Measurements from ENCODE around the gene RNF220.

The RNF220 gene

DNA sequence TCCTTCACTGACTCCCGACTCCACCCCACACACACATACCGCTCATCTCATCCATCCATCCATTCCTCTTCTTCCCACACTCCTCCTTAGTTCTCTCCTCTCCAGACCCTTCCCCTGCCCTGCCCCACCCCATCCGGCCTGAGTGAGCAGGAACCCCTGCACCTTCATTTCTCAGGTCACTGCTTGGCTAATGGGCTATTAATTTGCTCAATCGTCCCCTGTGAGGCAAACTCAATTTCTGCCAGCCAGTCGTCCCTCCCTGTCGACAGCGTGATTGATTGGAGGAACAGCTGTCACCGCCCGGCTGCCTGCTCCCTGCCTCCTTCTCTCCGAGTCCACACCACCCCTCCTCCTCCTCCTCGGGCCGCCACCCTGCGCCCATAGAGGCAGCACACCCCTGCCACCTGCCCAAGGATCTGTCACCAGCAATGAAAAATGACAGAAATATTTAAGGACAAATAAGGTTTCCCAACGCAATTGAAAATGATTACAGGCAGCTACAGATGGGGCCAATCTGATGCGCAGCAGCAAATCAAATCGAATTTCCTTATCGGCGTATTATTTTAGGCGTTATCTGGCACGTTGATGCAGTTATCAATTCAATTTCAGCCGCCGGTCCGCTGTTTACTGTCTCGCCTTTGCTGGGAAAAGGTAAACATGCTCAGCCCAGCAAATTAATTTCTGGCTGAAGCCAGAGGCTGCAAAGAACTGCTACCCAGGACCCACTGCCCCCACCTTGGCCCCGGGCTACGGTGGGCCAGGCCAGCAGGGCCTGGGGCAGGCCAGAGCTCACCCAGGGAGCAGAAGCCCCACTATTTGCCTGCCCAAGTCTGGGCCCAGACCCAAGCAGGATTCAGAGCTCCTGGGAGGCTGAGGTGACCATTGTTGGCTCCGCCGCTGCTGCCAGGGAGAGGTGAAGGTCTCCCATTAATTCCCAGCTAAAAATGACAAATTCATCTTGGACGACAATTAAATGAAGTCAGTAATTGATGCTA lies 197.9 kb downstream of the RNF220 start:
- DNase-seq, result no peak
- CTCF ChIA-PET, result interaction anchor here (0.7 to 16.0 kb wide), 4 partner anchors 8 to 234 kb away, joined by 3 to 170 read pairs (median 8); no protein-coding TSS in a partner anchor
- 86% methylated on average over 29 of the region's 29 CpGs for WGBS (ENCODE audit: insufficient coverage)
- peaks cover 6 to 35% (median 21%) of the 10 kb centered on the region in 4 experiments for H3K36me3 ChIP-seq (ENCODE audit: control insufficient read depth in 4 of 4, insufficient read depth in 4 of 4, low read length in 3 of 4)
- peaks cover 0 to 6% (median 1%) of the 10 kb centered on the region in 4 experiments for H3K4me1 ChIP-seq (ENCODE audit: control extremely low read depth in 1 of 4, control insufficient read depth in 4 of 4, insufficient read depth in 4 of 4, low read length in 3 of 4)
- POLR2A ChIA-PET, result no interaction called here
- no peaks in the 10 kb centered on the region for H3K9me3 ChIP-seq (ENCODE audit: control extremely low read depth in 1 of 5, control insufficient read depth in 4 of 5, insufficient read depth in 2 of 5, low read depth in 1 of 5, low read length in 4 of 5)
- no peak overlapping the region for H3K4me3 ChIP-seq (ENCODE audit: control insufficient read depth in 1 of 7, extremely low read depth in 1 of 7, insufficient read depth in 4 of 7, low read depth in 2 of 7, low read length in 6 of 7)
- H3K27ac ChIP-seq (ENCODE audit: insufficient read depth in 1 of 2, low read depth in 1 of 2, low read length in 2 of 2, poor library complexity in 1 of 2, severe bottlenecking in 2 of 2), result peak overlapping the region in 1 of 2 experiments; percentile 32
- H3K27me3 ChIP-seq (replicated peaks in 2 of 5; ENCODE audit: control insufficient read depth in 4 of 5, insufficient read depth in 5 of 5, low read length in 4 of 5), result no peaks in the 10 kb centered on the region

DNA sequence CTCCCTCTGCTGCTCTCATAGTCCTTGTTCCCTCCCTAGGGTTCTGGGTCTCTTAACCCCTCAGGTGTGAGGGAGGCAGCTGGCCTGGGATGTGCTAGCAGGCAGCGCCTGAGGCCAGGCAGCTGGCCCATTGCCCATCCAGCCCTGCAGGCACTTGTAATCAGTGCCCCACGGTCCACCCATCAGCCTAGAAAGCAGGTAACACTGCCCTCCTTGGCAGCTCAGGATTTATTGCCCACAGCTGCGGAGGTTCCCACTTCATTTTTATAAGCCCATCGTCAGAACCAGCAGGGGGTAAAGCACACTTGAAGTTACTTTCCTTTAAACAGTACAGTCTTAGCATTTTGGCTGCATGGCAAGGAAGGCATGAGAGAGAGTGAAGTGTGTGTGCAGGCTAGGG lies 198.7 kb downstream of the RNF220 start:
- H3K4me3 ChIP-seq (ENCODE audit: control insufficient read depth in 1 of 7, extremely low read depth in 1 of 7, insufficient read depth in 4 of 7, low read depth in 2 of 7, low read length in 6 of 7), result no peak overlapping the region
- ChIA-PET POLR2A (no interaction called here), CTCF (interaction anchor here (0.7 to 16.0 kb wide), 3 partner anchors 9 to 235 kb away, joined by 3 to 170 read pairs (median 12); no protein-coding TSS in a partner anchor)
- H3K27me3 ChIP-seq (replicated peaks in 2 of 5; ENCODE audit: control insufficient read depth in 4 of 5, insufficient read depth in 5 of 5, low read length in 4 of 5), result no peaks in the 10 kb centered on the region
- 28% methylated on average over 3 of the region's 4 CpGs for WGBS (ENCODE audit: insufficient coverage)
- peaks cover 4 to 27% (median 16%) of the 10 kb centered on the region in 4 experiments for H3K36me3 ChIP-seq (ENCODE audit: control insufficient read depth in 4 of 4, insufficient read depth in 4 of 4, low read length in 3 of 4)
- peak overlapping the region in 1 of 2 experiments; percentile 32 for H3K27ac ChIP-seq (ENCODE audit: insufficient read depth in 1 of 2, low read depth in 1 of 2, low read length in 2 of 2, poor library complexity in 1 of 2, severe bottlenecking in 2 of 2)
- no peaks in the 10 kb centered on the region for H3K9me3 ChIP-seq (ENCODE audit: control extremely low read depth in 1 of 5, control insufficient read depth in 4 of 5, insufficient read depth in 2 of 5, low read depth in 1 of 5, low read length in 4 of 5)
- peak in 2 of 3 donors; percentile 25 to 40 for DNase-seq
- H3K4me1 ChIP-seq (ENCODE audit: control extremely low read depth in 1 of 4, control insufficient read depth in 4 of 4, insufficient read depth in 4 of 4, low read length in 3 of 4), result peaks cover 0 to 6% (median 1%) of the 10 kb centered on the region in 4 experiments

- ChIA-PET CTCF (interaction anchor here (1.0 to 16.0 kb wide), 3 partner anchors 10 to 224 kb away, joined by 3 to 170 read pairs (median 12); no protein-coding TSS in a partner anchor), POLR2A (no interaction called here)
- no peaks in the 10 kb centered on the region for H3K9me3 ChIP-seq (ENCODE audit: control extremely low read depth in 1 of 5, control insufficient read depth in 4 of 5, insufficient read depth in 2 of 5, low read depth in 1 of 5, low read length in 4 of 5)
- H3K27me3 ChIP-seq (replicated peaks in 2 of 5; ENCODE audit: control insufficient read depth in 4 of 5, insufficient read depth in 5 of 5, low read length in 4 of 5), result no peaks in the 10 kb centered on the region
- DNase-seq, result no peak
- 100% methylated on average over 2 of the region's 3 CpGs for WGBS (ENCODE audit: insufficient coverage)
- H3K36me3 ChIP-seq (ENCODE audit: control insufficient read depth in 4 of 4, insufficient read depth in 4 of 4, low read length in 3 of 4), result peaks cover 2 to 29% (median 16%) of the 10 kb centered on the region in 4 experiments
- peaks cover 0 to 6% (median 1%) of the 10 kb centered on the region in 4 experiments for H3K4me1 ChIP-seq (ENCODE audit: control extremely low read depth in 1 of 4, control insufficient read depth in 4 of 4, insufficient read depth in 4 of 4, low read length in 3 of 4)
- H3K27ac ChIP-seq (ENCODE audit: insufficient read depth in 1 of 2, low read depth in 1 of 2, low read length in 2 of 2, poor library complexity in 1 of 2, severe bottlenecking in 2 of 2), result no peak overlapping the region
- H3K4me3 ChIP-seq (ENCODE audit: control insufficient read depth in 1 of 7, extremely low read depth in 1 of 7, insufficient read depth in 4 of 7, low read depth in 2 of 7, low read length in 6 of 7), result no peak overlapping the region
These were observed 199.3 kb downstream of the RNF220 start for GRCh38 chr1:44604157-44604955.

- ChIA-PET CTCF (interaction anchor here (1.0 kb wide), 1 partner anchor 34 kb away, joined by 3 read pairs; no protein-coding TSS in a partner anchor), POLR2A (no interaction called here)
- no peaks in the 10 kb centered on the region for H3K9me3 ChIP-seq (ENCODE audit: control extremely low read depth in 1 of 5, control insufficient read depth in 4 of 5, insufficient read depth in 2 of 5, low read depth in 1 of 5, low read length in 4 of 5)
- DNase-seq, result no peak
- H3K4me3 ChIP-seq (ENCODE audit: control insufficient read depth in 1 of 7, extremely low read depth in 1 of 7, insufficient read depth in 4 of 7, low read depth in 2 of 7, low read length in 6 of 7), result no peak overlapping the region
- no peaks in the 10 kb centered on the region for H3K27me3 ChIP-seq (replicated peaks in 2 of 5; ENCODE audit: control insufficient read depth in 4 of 5, insufficient read depth in 5 of 5, low read length in 4 of 5)
- 98% methylated on average over 12 of the region's 12 CpGs for WGBS (ENCODE audit: insufficient coverage)
- peaks cover 2 to 42% (median 24%) of the 10 kb centered on the region in 4 experiments for H3K36me3 ChIP-seq (ENCODE audit: control insufficient read depth in 4 of 4, insufficient read depth in 4 of 4, low read length in 3 of 4)
- peaks cover 0 to 6% (median 1%) of the 10 kb centered on the region in 4 experiments for H3K4me1 ChIP-seq (ENCODE audit: control extremely low read depth in 1 of 4, control insufficient read depth in 4 of 4, insufficient read depth in 4 of 4, low read length in 3 of 4)
- no peak overlapping the region for H3K27ac ChIP-seq (ENCODE audit: insufficient read depth in 1 of 2, low read depth in 1 of 2, low read length in 2 of 2, poor library complexity in 1 of 2, severe bottlenecking in 2 of 2)
These were observed 201.0 kb downstream of the RNF220 start for GRCh38 chr1:44605914-44606615.

GRCh38 chr1:44606701-44607281 lies 201.7 kb downstream of the RNF220 start:
- no peak for DNase-seq
- Histone ChIP-seq H3K4me1 (ENCODE audit: control extremely low read depth in 1 of 4, control insufficient read depth in 4 of 4, insufficient read depth in 4 of 4, low read length in 3 of 4) (peaks cover 0 to 6% (median 1%) of the 10 kb centered on the region in 4 experiments), H3K27me3 (replicated peaks in 2 of 5; ENCODE audit: control insufficient read depth in 4 of 5, insufficient read depth in 5 of 5, low read length in 4 of 5) (no peaks in the 10 kb centered on the region), H3K4me3 (ENCODE audit: control insufficient read depth in 1 of 7, extremely low read depth in 1 of 7, insufficient read depth in 4 of 7, low read depth in 2 of 7, low read length in 6 of 7) (no peak overlapping the region), H3K36me3 (ENCODE audit: control insufficient read depth in 4 of 4, insufficient read depth in 4 of 4, low read length in 3 of 4) (peaks cover under 1 to 44% (median 20%) of the 10 kb centered on the region in 4 experiments), H3K27ac (ENCODE audit: insufficient read depth in 1 of 2, low read depth in 1 of 2, low read length in 2 of 2, poor library complexity in 1 of 2, severe bottlenecking in 2 of 2) (no peak overlapping the region), H3K9me3 (ENCODE audit: control extremely low read depth in 1 of 5, control insufficient read depth in 4 of 5, insufficient read depth in 2 of 5, low read depth in 1 of 5, low read length in 4 of 5) (no peaks in the 10 kb centered on the region)
- POLR2A ChIA-PET, result no interaction called here
- 91% methylated on average over 6 of the region's 8 CpGs for whole genome bisulfite sequencing (ENCODE audit: insufficient coverage)
- CTCF ChIA-PET, result interaction anchor here (1.0 kb wide), 1 partner anchor 35 kb away, joined by 3 read pairs; no protein-coding TSS in a partner anchor

GRCh38 chr1:44608141-44608540 lies 203.1 kb downstream of the RNF220 start:
- POLR2A ChIA-PET, result no interaction called here

More at GRCh38 chr1:44608141-44608540, 203.1 kb downstream of the RNF220 start:
- Histone ChIP-seq H3K27me3 (replicated peaks in 2 of 5; ENCODE audit: control insufficient read depth in 4 of 5, insufficient read depth in 5 of 5, low read length in 4 of 5) (no peaks in the 10 kb centered on the region), H3K4me3 (ENCODE audit: control insufficient read depth in 1 of 7, extremely low read depth in 1 of 7, insufficient read depth in 4 of 7, low read depth in 2 of 7, low read length in 6 of 7) (no peak overlapping the region), H3K36me3 (ENCODE audit: control insufficient read depth in 4 of 4, insufficient read depth in 4 of 4, low read length in 3 of 4) (peaks cover 0 to 38% (median 20%) of the 10 kb centered on the region in 4 experiments), H3K9me3 (ENCODE audit: control extremely low read depth in 1 of 5, control insufficient read depth in 4 of 5, insufficient read depth in 2 of 5, low read depth in 1 of 5, low read length in 4 of 5) (no peaks in the 10 kb centered on the region), H3K4me1 (ENCODE audit: control extremely low read depth in 1 of 4, control insufficient read depth in 4 of 4, insufficient read depth in 4 of 4, low read length in 3 of 4) (peaks cover 0 to 5% (median 1%) of the 10 kb centered on the region in 4 experiments), H3K27ac (ENCODE audit: insufficient read depth in 1 of 2, low read depth in 1 of 2, low read length in 2 of 2, poor library complexity in 1 of 2, severe bottlenecking in 2 of 2) (no peak overlapping the region)
- CTCF ChIA-PET, result interaction anchor here (0.6 to 4.4 kb wide), 7 partner anchors 9 to 390 kb away, joined by 3 to 31 read pairs (median 4); no protein-coding TSS in a partner anchor
- peak in 1 of 3 donors; percentile 23 for DNase-seq
- WGBS (ENCODE audit: insufficient coverage), result 88% methylated on average over 6 of the region's 6 CpGs
